ENCODE results near the gene STEEP1.

The STEEP1 gene

DNA sequence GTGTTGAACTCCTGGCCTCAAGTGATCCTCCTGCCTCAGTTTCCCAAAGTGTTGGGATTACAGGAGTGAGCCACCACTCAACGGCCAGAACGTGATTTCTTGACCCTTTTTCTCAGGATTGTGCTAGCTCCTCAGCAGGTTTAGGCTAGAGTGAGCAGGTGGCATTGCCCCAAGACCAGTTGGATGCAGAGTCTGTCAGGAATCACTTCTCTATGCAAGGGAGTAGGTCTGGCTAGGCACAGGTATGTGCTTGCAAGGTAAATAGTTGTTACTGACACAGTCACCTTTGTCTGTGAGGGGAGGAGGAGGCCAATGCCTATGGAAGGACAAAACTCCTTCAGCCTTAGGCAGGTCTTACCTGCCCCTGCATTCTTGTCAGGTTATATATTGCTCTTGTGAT, 72.7 kb downstream of the STEEP1 start:
- Histone ChIP-seq H3K4me2 (ENCODE audit: insufficient read depth, low read length) (no peak overlapping the region), H3K4me3 (ENCODE audit: low read depth in 1 of 2, low read length in 2 of 2) (no peak overlapping the region), H4K20me1 (ENCODE audit: insufficient read depth, low read length) (no peaks in the 10 kb centered on the region), H3K9me3 (ENCODE audit: insufficient read depth, low read length, severe bottlenecking) (no peaks in the 10 kb centered on the region), H3K79me2 (ENCODE audit: insufficient read depth, low read length) (no peaks in the 10 kb centered on the region), H3K36me3 (ENCODE audit: insufficient read depth, low read length) (no peaks in the 10 kb centered on the region), H3K9ac (ENCODE audit: low read depth, low read length) (no peak overlapping the region), H3K27me3 (ENCODE audit: insufficient read depth, low read length, poor library complexity) (no peaks in the 10 kb centered on the region), H3K4me1 (ENCODE audit: insufficient read depth, low read length) (no peaks in the 10 kb centered on the region), H3K27ac (ENCODE audit: low read length) (no peak overlapping the region), H2AFZ (ENCODE audit: low read depth, low read length) (no peak overlapping the region)
- DNase-seq (no peak), ATAC-seq (ENCODE audit: insufficient read depth, low read depth) (no peak)
- no peak for TF ChIP-seq EZH2 (IDR thresholded peaks at IDR 0.05; ENCODE audit: borderline replicate concordance, low read depth, low read length, severe bottlenecking)
- TF ChIP-seq, protein P1, sequence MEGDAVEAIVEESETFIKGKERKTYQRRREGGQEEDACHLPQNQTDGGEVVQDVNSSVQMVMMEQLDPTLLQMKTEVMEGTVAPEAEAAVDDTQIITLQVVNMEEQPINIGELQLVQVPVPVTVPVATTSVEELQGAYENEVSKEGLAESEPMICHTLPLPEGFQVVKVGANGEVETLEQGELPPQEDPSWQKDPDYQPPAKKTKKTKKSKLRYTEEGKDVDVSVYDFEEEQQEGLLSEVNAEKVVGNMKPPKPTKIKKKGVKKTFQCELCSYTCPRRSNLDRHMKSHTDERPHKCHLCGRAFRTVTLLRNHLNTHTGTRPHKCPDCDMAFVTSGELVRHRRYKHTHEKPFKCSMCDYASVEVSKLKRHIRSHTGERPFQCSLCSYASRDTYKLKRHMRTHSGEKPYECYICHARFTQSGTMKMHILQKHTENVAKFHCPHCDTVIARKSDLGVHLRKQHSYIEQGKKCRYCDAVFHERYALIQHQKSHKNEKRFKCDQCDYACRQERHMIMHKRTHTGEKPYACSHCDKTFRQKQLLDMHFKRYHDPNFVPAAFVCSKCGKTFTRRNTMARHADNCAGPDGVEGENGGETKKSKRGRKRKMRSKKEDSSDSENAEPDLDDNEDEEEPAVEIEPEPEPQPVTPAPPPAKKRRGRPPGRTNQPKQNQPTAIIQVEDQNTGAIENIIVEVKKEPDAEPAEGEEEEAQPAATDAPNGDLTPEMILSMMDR (IDR thresholded peaks at IDR 0.05; ENCODE audit: borderline replicate concordance, extremely low read depth, low read length, poor library complexity, severe bottlenecking), result no peak

DNA sequence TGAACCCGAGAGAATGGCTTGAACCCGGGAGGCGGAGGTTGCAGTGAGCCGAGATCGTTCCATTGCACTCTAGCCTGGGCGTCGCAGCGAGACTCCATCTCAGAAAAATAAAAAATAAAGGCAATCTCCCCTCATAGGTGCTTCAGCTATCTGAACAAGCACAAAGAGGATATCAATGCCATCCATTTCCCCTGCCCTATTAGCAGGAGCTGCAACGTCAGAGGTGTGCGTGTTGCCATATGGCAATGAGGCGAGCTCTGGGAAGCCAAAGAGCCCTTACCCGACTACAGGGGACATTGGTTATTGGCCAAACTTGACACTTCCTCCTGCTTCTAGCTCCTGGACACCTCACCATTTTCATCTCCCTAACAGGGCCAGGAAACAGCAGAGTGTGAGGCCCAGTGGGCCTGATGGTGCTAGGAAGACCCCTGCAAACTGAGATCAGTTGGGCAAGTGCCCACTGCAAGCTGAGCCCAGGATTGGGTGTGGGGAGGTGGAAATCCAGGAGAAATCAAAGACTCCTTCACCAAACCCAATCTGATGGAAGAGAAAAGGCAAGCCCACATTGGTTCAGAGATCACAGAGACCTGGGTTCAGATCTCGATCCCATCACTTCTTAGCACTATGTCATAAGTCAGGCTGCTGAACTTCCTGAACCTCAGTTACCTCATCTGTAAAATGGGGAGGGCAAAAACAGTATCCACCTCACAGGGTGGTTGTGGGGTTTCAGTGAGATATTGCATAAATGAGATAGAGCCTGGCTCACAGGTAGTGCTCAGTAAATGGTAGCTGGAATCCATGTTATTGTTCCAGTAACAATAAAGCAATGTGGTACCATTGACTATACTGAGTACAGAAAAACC, 75.8 kb downstream of the STEEP1 start:
- H2AFZ ChIP-seq (ENCODE audit: low read depth, low read length), result no peak overlapping the region
- H3K9me3 ChIP-seq (ENCODE audit: insufficient read depth, low read length, severe bottlenecking), result no peaks in the 10 kb centered on the region
- no peaks in the 10 kb centered on the region for H3K36me3 ChIP-seq (ENCODE audit: insufficient read depth, low read length)
- no peak overlapping the region for H3K4me3 ChIP-seq (ENCODE audit: low read depth in 1 of 2, low read length in 2 of 2)
- H3K27ac ChIP-seq (ENCODE audit: low read length), result no peak overlapping the region
- H3K4me2 ChIP-seq (ENCODE audit: insufficient read depth, low read length), result no peak overlapping the region
- TF ChIP-seq EZH2 (IDR thresholded peaks at IDR 0.05; ENCODE audit: borderline replicate concordance, low read depth, low read length, severe bottlenecking), result no peak
- TF ChIP-seq, protein P1 (IDR thresholded peaks at IDR 0.05; ENCODE audit: borderline replicate concordance, extremely low read depth, low read length, poor library complexity, severe bottlenecking), result no peak
- DNase-seq, result no peak
- H3K27me3 ChIP-seq (ENCODE audit: insufficient read depth, low read length, poor library complexity), result no peaks in the 10 kb centered on the region
- H3K9ac ChIP-seq (ENCODE audit: low read depth, low read length), result no peak overlapping the region
- no peaks in the 10 kb centered on the region for H3K79me2 ChIP-seq (ENCODE audit: insufficient read depth, low read length)
- H3K4me1 ChIP-seq (ENCODE audit: insufficient read depth, low read length), result no peaks in the 10 kb centered on the region
- H4K20me1 ChIP-seq (ENCODE audit: insufficient read depth, low read length), result no peaks in the 10 kb centered on the region
- no peak for ATAC-seq (ENCODE audit: insufficient read depth, low read depth)

DNA sequence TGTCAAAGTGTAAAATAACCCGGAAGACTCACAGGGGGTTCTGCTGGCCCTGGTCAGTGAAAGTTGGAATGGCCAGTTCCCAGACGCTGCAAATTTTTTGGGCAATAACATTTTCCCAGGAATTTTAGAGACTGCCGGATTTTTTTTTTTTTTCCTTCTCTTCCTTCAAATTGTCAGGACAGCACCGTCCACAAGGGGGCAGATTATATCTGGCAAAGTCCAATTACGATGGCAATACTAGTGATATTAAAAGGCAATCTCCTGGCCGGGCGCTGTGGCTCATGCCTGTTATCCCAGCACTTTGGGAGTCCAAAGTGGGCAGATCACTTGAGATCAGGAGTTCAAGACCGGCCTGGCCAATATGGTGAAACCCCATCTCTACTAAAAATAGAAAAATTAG, 76.5 kb downstream of the STEEP1 start:
- DNase-seq (peak; percentile 44), ATAC-seq (ENCODE audit: insufficient read depth, low read depth) (no peak; the same call in 2 of the 3 replicates)
- Histone ChIP-seq H3K4me2 (ENCODE audit: insufficient read depth, low read length) (no peak overlapping the region), H3K4me1 (ENCODE audit: insufficient read depth, low read length) (no peaks in the 10 kb centered on the region), H4K20me1 (ENCODE audit: insufficient read depth, low read length) (no peaks in the 10 kb centered on the region), H3K9ac (ENCODE audit: low read depth, low read length) (no peak overlapping the region), H3K27ac (ENCODE audit: low read length) (no peak overlapping the region), H3K79me2 (ENCODE audit: insufficient read depth, low read length) (no peaks in the 10 kb centered on the region), H3K9me3 (ENCODE audit: insufficient read depth, low read length, severe bottlenecking) (no peaks in the 10 kb centered on the region), H3K4me3 (ENCODE audit: low read depth in 1 of 2, low read length in 2 of 2) (no peak overlapping the region), H2AFZ (ENCODE audit: low read depth, low read length) (no peak overlapping the region), H3K36me3 (ENCODE audit: insufficient read depth, low read length) (no peaks in the 10 kb centered on the region), H3K27me3 (ENCODE audit: insufficient read depth, low read length, poor library complexity) (no peaks in the 10 kb centered on the region)
- TF ChIP-seq, protein P1 (IDR thresholded peaks at IDR 0.05; ENCODE audit: borderline replicate concordance, extremely low read depth, low read length, poor library complexity, severe bottlenecking), result peak; percentile 63
- TF ChIP-seq EZH2 (IDR thresholded peaks at IDR 0.05; ENCODE audit: borderline replicate concordance, low read depth, low read length, severe bottlenecking), result no peak
